Esophagus (tissue), 2 donors: Measurements from ENCODE around the gene HAND1. TPM values are rescaled to one million over a fixed set of nuclear protein-coding genes. Genes with fewer than 3 reads are reported as not detected.
A peak's percentile ranks its signal among the peaks of the same experiment; 100 is the strongest.

Experiments used
- H3K27ac ChIP-seq, 2 donors: one replicate each; pipeline ENCODE4 v1.5.1; 2013; ENCODE audit warnings: low read depth in 2 of 2, mild to moderate bottlenecking in 2 of 2, inconsistent platforms in 1 of 2, low read length in 1 of 2, moderate library complexity in 1 of 2
- H3K27me3 ChIP-seq, 2 donors: one replicate each; pipeline ENCODE4 v1.6.1; 2013; ENCODE audit warnings: low read length in 2 of 2, control low read depth in 1 of 2, mild to moderate bottlenecking in 1 of 2; ENCODE audit not compliant: insufficient read depth in 2 of 2, control insufficient read depth in 1 of 2
- H3K36me3 ChIP-seq, 2 donors: one replicate each; pipeline ENCODE4 v1.6.1; 2013; ENCODE audit warnings: low read length in 1 of 2; ENCODE audit not compliant: control insufficient read depth in 2 of 2, insufficient read depth in 2 of 2
- H3K4me1 ChIP-seq, 2 donors: one replicate each; pipeline ENCODE4 v1.6.1; 2013; ENCODE audit warnings: low read length in 1 of 2; ENCODE audit not compliant: control insufficient read depth in 2 of 2, insufficient read depth in 2 of 2
- H3K4me3 ChIP-seq, 2 donors: one replicate each; pipeline ENCODE4 v1.5.1; 2013; ENCODE audit warnings: low read length in 2 of 2, mild to moderate bottlenecking in 2 of 2, low read depth in 1 of 2, moderate library complexity in 1 of 2
- H3K9me3 ChIP-seq, 2 donors: one replicate each; pipeline ENCODE4 v1.6.1; 2013; ENCODE audit warnings: mild to moderate bottlenecking in 2 of 2, low read depth in 1 of 2, low read length in 1 of 2, moderate library complexity in 1 of 2; ENCODE audit not compliant: control insufficient read depth in 2 of 2, insufficient read depth in 1 of 2
- WGBS, 2 donors: extraction: QIAGEN DNeasy Blood & Tissue Kit; methylation state at CpG; one replicate each; pipeline ENCODE4 v1.1.7; 2013; 5-methylcytosine and 5-hydroxymethylcytosine counted together
- polyA plus RNA-seq, 2 donors: library from polyadenylated mRNA; stranded (reverse); fragments of 200-250 nt; gene quantifications; one replicate each; pipeline ENCODE4 v1.2.3, GENCODE V29; 2013
- donor health status: healthy with polysubstance abuse.
- donor health status: Bipolar disorder and iron deficiency.

HAND1 gene
- polyA plus RNA-seq: not detected

DNA sequence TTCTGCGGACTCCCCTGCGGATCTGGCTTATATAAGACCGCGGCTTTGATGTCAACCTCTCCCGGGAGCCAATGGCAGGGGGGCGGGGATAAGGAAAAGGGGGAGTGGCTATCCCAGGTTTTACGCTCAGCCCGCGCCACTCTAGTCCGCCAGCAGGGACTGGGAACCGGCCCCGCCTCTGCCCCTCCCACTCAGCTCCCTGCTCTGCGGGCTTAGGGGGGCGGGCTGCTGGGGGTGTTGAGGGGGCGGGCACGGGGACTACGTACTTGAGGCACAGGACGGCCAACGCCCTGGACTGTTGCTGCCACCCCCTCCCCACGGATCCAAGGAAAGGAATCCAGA is at the start of gene HAND1:
HAND1 (minus strand) TSS at position 4 of the 342 bp plus-strand sequence. CDS start 219 bp downstream, outside the sequence.
- Histone ChIP-seq H3K27me3 (peaks cover 16 to 66% of the 10 kb centered on the region in 2 donors), H3K4me3 (peak within 1 kb of the TSS in 1 of 2 donors; percentile 30), H3K36me3 (no peaks in the 10 kb centered on the region), H3K27ac (no peak within 1 kb of the TSS), H3K9me3 (peaks cover 2 to 3% of the 10 kb centered on the region in 2 donors), H3K4me1 (peaks cover 18 to 23% of the 10 kb centered on the region in 2 donors)
- 1 to 2% methylated on average over 20 of the region's 20 CpGs for WGBS, 2 donors

DNA sequence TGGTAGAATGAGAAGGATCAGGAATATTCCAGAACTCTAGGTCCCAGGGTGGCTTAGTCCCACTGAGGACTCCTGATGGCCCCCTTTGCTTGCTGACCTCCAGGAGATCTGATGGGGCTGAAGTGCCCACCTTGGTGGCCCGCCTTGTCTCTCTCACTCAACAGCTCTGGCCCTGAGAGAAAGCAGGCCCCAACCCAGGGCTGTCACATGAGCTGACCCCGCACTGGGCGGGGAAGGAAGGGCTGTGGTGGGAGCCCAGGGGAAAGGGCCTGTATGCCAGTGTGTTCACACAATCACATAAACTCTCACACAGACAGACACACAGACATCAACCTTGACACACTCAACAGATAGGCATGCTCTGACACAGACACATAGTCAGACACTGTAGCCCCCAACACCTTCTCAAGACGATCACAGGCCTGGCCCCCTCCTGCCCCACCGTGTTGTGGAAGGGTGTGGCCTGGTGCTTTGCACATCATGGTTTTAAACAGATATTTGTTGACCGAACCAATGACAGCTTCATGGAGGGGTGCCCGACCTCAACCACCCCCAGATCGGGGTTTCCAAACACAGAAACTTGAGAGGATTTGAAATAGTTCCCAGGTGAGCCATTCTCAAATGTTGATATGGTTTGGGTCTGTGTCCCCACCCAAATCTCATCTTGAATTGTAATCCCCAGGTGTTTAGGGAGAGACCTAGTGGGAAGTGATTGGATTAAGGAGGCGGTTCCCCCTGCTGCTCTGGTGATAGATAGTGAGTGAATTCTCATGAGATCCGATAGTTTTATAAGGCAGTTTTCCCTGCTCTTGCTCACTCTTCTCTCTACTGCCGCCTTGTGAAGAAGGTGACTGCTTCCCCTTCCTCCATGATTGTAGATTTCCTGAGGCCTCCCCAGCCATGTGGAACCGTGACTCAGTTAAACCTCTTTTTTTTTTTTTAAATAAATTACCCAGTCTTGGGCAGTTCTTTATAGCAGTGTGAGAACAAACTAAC is 48.5 kb upstream of the HAND1 start:
- H3K27me3 ChIP-seq: no peaks in the 10 kb centered on the region
- H3K9me3 ChIP-seq: no peaks in the 10 kb centered on the region
- no peak overlapping the region for H3K4me3 ChIP-seq
- no peaks in the 10 kb centered on the region for H3K4me1 ChIP-seq
- H3K36me3 ChIP-seq: no peaks in the 10 kb centered on the region
- H3K27ac ChIP-seq: no peak overlapping the region
- 78 to 83% methylated on average over 12 of the region's 12 CpGs for WGBS, 2 donors

DNA sequence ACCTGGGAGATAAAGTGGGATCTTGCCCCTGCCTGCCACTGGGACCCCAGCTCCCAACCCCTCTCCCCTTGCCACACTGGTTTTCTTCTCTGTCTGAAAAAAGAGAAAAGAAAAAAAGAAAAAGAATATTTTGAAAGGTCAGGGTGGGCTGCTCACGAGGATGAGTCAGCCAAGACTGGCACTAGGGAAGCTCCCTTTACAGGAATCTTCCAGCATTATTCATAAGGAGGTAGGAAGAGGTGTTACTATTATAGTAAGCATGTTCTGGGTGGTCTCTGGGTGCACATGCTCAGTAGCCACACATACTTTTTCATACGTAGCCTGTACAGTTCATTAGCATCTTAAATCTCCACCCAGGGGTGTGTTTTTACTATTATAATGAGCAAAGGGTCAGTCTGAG is 46.8 kb upstream of the HAND1 start:
- no peak overlapping the region for H3K27ac ChIP-seq

GRCh38 chr5:154524181-154524580 is 46.2 kb upstream of the HAND1 start:
- H3K27me3 ChIP-seq: no peaks in the 10 kb centered on the region

More for the DNA sequence above, 46.8 kb upstream of the HAND1 start:
- H3K4me1 ChIP-seq: no peaks in the 10 kb centered on the region
- no peaks in the 10 kb centered on the region for H3K36me3 ChIP-seq
- WGBS, 2 donors: 64 to 71% methylated on average over 2 of the region's 2 CpGs
- no peaks in the 10 kb centered on the region for H3K9me3 ChIP-seq
- no peaks in the 10 kb centered on the region for H3K27me3 ChIP-seq
- H3K4me3 ChIP-seq: no peak overlapping the region

DNA sequence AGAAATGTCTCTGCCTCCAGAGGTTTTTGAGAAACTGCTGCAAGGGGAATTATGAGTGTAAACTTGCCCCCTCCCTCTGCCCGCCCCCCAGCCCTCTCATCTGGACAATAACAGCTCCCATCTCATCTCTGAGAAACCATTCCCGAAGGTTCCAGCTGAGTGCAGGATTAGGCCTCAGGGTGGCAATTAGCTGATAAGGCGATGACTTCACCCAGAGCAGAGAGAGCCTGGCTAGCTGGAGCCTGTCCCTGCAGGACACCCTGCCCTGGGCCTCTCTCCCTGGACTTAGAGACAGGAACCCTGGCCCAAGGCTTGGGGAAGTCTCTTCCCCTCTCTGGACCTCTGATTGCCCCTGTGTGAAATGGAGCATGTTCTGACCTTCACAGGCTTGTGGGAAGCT is 45.7 kb upstream of the HAND1 start:
- 46 to 49% methylated on average over 3 of the region's 3 CpGs for WGBS, 2 donors

More at GRCh38 chr5:154524181-154524580, 46.2 kb upstream of the HAND1 start:
- H3K27ac ChIP-seq: no peak overlapping the region
- no peaks in the 10 kb centered on the region for H3K36me3 ChIP-seq
- peaks cover 0 to 2% of the 10 kb centered on the region in 2 donors for H3K4me1 ChIP-seq
- 90 to 92% methylated on average over 4 of the region's 4 CpGs for WGBS, 2 donors
- no peaks in the 10 kb centered on the region for H3K9me3 ChIP-seq
- H3K4me3 ChIP-seq: no peak overlapping the region

GRCh38 chr5:154523104-154523503 is 45.1 kb upstream of the HAND1 start:
- Histone ChIP-seq H3K4me1 (peaks cover 0 to 3% of the 10 kb centered on the region in 2 donors), H3K4me3 (no peak overlapping the region), H3K27ac (no peak overlapping the region), H3K27me3 (no peaks in the 10 kb centered on the region), H3K36me3 (no peaks in the 10 kb centered on the region), H3K9me3 (no peaks in the 10 kb centered on the region)
- WGBS, 2 donors: 52 to 76% methylated on average over 4 of the region's 4 CpGs

More for the DNA sequence above, 45.7 kb upstream of the HAND1 start:
- peaks cover 0 to 3% of the 10 kb centered on the region in 2 donors for H3K4me1 ChIP-seq
- no peak overlapping the region for H3K4me3 ChIP-seq
- H3K27ac ChIP-seq: no peak overlapping the region
- H3K36me3 ChIP-seq: no peaks in the 10 kb centered on the region
- H3K27me3 ChIP-seq: no peaks in the 10 kb centered on the region
- no peaks in the 10 kb centered on the region for H3K9me3 ChIP-seq

- no peak overlapping the region for H3K4me3 ChIP-seq
- 94 to 97% methylated on average over 3 of the region's 3 CpGs for WGBS, 2 donors
- peaks cover 0 to 3% of the 10 kb centered on the region in 2 donors for H3K4me1 ChIP-seq
- H3K27me3 ChIP-seq: no peaks in the 10 kb centered on the region
- H3K27ac ChIP-seq: no peak overlapping the region
- no peaks in the 10 kb centered on the region for H3K36me3 ChIP-seq
- H3K9me3 ChIP-seq: no peaks in the 10 kb centered on the region
These were observed 44.3 kb upstream of the HAND1 start for GRCh38 chr5:154522284-154522683.

DNA sequence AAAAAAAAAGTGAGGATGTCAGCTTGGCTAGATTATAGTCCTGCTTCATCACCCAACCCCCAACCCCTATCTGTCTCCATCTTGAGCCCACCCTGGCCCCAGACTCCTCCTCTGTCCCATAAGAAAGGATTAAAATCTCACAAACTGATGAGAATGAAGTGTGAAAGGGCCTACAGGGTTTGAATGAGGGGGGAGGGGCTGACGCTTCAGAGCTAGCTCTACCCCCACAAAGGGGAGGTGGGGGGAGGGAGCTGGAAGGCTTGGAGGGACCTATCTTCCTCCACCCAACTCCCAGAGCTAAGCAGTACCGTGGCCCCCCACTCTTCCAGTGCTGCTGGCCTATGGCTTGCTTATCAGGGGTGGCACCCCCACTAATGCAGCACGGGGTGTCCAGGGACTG is 43.7 kb upstream of the HAND1 start:
- H3K4me1 ChIP-seq: peaks cover 0 to 3% of the 10 kb centered on the region in 2 donors
- no peaks in the 10 kb centered on the region for H3K27me3 ChIP-seq
- WGBS, 2 donors: 60 to 68% methylated on average over 3 of the region's 3 CpGs
- H3K27ac ChIP-seq: no peak overlapping the region
- no peak overlapping the region for H3K4me3 ChIP-seq
- no peaks in the 10 kb centered on the region for H3K36me3 ChIP-seq
- no peaks in the 10 kb centered on the region for H3K9me3 ChIP-seq

- Histone ChIP-seq H3K27me3 (no peaks in the 10 kb centered on the region), H3K4me3 (no peak overlapping the region), H3K27ac (no peak overlapping the region), H3K36me3 (no peaks in the 10 kb centered on the region), H3K9me3 (no peaks in the 10 kb centered on the region), H3K4me1 (peaks cover 0 to 3% of the 10 kb centered on the region in 2 donors)
- 6 to 10% methylated on average over 15 of the region's 15 CpGs for WGBS, 2 donors
These were observed 42.9 kb upstream of the HAND1 start for GRCh38 chr5:154520861-154521453.
